ENCODE results near the gene IMP4. TPM values are rescaled to one million over a fixed set of nuclear protein-coding genes. Genes with fewer than 3 reads are reported as not detected.

Gene IMP4
- total and polyA plus RNA-seq, 10 of the 15 experiments (the other 5 are each of a cell fraction or from before 2014, with no cell fraction given) = 41.4 to 242 (median 166) TPM

- no peak for TF ChIP-seq KDM1A (IDR thresholded peaks at IDR 0.05; ENCODE audit: borderline replicate concordance)
- 0 out of 2 replicates have a peak, but pooled peaks have one; percentile 53 for TF ChIP-seq NKRF (conservative IDR thresholded peaks at IDR 0.05)
- TF ChIP-seq TCF3 (IDR thresholded peaks at IDR 0.05; ENCODE audit: borderline replicate concordance, insufficient read depth, low read depth, low read length) = no peak
- TF ChIP-seq, protein P1, sequence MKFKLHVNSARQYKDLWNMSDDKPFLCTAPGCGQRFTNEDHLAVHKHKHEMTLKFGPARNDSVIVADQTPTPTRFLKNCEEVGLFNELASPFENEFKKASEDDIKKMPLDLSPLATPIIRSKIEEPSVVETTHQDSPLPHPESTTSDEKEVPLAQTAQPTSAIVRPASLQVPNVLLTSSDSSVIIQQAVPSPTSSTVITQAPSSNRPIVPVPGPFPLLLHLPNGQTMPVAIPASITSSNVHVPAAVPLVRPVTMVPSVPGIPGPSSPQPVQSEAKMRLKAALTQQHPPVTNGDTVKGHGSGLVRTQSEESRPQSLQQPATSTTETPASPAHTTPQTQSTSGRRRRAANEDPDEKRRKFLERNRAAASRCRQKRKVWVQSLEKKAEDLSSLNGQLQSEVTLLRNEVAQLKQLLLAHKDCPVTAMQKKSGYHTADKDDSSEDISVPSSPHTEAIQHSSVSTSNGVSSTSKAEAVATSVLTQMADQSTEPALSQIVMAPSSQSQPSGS (IDR thresholded peaks at IDR 0.05; ENCODE audit: low read length) = no peak
Observed at GRCh38 chr2:130355578-130356431, 13.1 kb downstream of the IMP4 start, which contains the start of gene PTPN18 (continued).

- H4K20me1 ChIP-seq (ENCODE audit: control insufficient read depth, insufficient read depth) = no peaks in the 10 kb centered on the region
- CTCF ChIA-PET = interaction anchor here (1.0 kb wide), 1 partner anchor 177 kb away, joined by 3 read pairs; the partner anchor contains the start of gene SMPD4
- DNase-seq (ENCODE audit: low read depth, low spot score) = no peak
- H2AFZ ChIP-seq (ENCODE audit: control insufficient read depth, low read depth, low read length) = no peak overlapping the region
- no peaks in the 10 kb centered on the region for H3K79me2 ChIP-seq (ENCODE audit: control insufficient read depth, insufficient read depth, low read length)
- intact Hi-C loops (cut with micrococcal nuclease; ENCODE audit: unreplicated experiment) (no loop called here), in situ Hi-C loops (cut with MboI) (no loop called here)
- POLR2A ChIA-PET = no interaction called here
- 95% methylated on average over 7 of the region's 7 CpGs for WGBS (ENCODE audit: insufficient coverage, insufficient replicate concordance, low lambda C conversion rate, missing lambda C conversion rate)
- H3K4me3 ChIP-seq = no peak overlapping the region
- H3K9me3 ChIP-seq (replicated peaks; ENCODE audit: control insufficient read depth, insufficient read depth, low read length) = no peaks in the 10 kb centered on the region
- peaks cover 5% of the 10 kb centered on the region; the same call in 1 of the 2 replicates for H3K4me1 ChIP-seq (ENCODE audit: control insufficient read depth, insufficient read depth, low read length)
- no peaks in the 10 kb centered on the region for H3K27me3 ChIP-seq (replicated peaks in 1 of 2; ENCODE audit: control insufficient read depth in 2 of 2, insufficient read depth in 2 of 2, low read length in 1 of 2)
- H3K4me2 ChIP-seq (ENCODE audit: control insufficient read depth, insufficient read depth) = no peak overlapping the region
- no TSS peak for BruUV-seq (replicated peaks)
- TF ChIP-seq YY1 (IDR thresholded peaks at IDR 0.05; ENCODE audit: low read depth, low read length) = no peak
- TF ChIP-seq ZBTB4 (CRISPR knock-in tag; IDR thresholded peaks at IDR 0.05) = no peak
- TF ChIP-seq LARP7 (IDR thresholded peaks at IDR 0.05) = no peak
- no peak for TF ChIP-seq CREM (IDR thresholded peaks at IDR 0.05; ENCODE audit: low read depth)
- TF ChIP-seq PAX8 (IDR thresholded peaks at IDR 0.05) = no peak
- no peaks in the 10 kb centered on the region for H3K36me3 ChIP-seq (ENCODE audit: control insufficient read depth in 2 of 2, insufficient read depth in 2 of 2, low read length in 1 of 2)
- ATAC-seq = no peak
- FAIRE-seq = no peak
- H3K9ac ChIP-seq (ENCODE audit: control insufficient read depth, insufficient read depth, low read length) = no peak overlapping the region
- no peak overlapping the region for H3K27ac ChIP-seq (ENCODE audit: control insufficient read depth, insufficient read depth)
- RAD21 ChIA-PET (ENCODE audit: unreplicated experiment) = no interaction called here
- SMC1A ChIA-PET (ENCODE audit: uncharacterized antibody, unreplicated experiment) = no interaction called here
Observed at GRCh38 chr2:130357864-130358263, 15.2 kb downstream of the IMP4 start.

Measured in GM12878 (cell line).